Transverse colon (tissue), 4 donors: ENCODE results near the gene TBCK. TPM values are rescaled to one million over a fixed set of nuclear protein-coding genes. Genes with fewer than 3 reads are reported as not detected.

Source experiments
- DNase-seq: peaks from one replicate; pipeline ENCODE4 v3.0.0-alpha.2; 2019
- H3K27ac ChIP-seq, 4 donors: fragments of 200-600 bp; sonication (generic); 2 replicates each; pipeline ENCODE4 v1.5.1; 2016 to 2018; ENCODE audit warnings: inconsistent platforms in 4 of 4
- H3K27me3 ChIP-seq: fragments of 200-600 bp; sonication (generic); 2 replicates; pipeline ENCODE4 v1.5.1; 2017; ENCODE audit warnings: inconsistent platforms
- H3K36me3 ChIP-seq, 4 donors: fragments of 200-600 bp; sonication (generic); 2 replicates each; pipeline ENCODE4 v1.5.1; 2017 to 2019; ENCODE audit warnings: inconsistent platforms in 4 of 4
- H3K4me1 ChIP-seq, 4 donors: fragments of 200-600 bp; sonication (generic); 2 replicates each; pipeline ENCODE4 v1.5.1; 2017 to 2020; ENCODE audit warnings: inconsistent platforms in 4 of 4
- H3K4me3 ChIP-seq, 4 donors: fragments of 200-600 bp; sonication (generic); 1 replicate in 1 of 4; 2 replicates in 3 of 4; pipeline versions ENCODE4 v1.5.1 to v1.6.1; 2017 to 2019; ENCODE audit warnings: inconsistent platforms in 4 of 4
- H3K9me3 ChIP-seq, 2 donors: fragments of 200-600 bp; sonication (generic); 2 replicates each; pipeline ENCODE4 v1.5.1; 2017 to 2019; ENCODE audit warnings: inconsistent platforms in 2 of 2
- CTCF ChIP-seq, 5 experiments: fragments of 200-600 bp in 3 of 5; fragments of 450-650 bp in 2 of 5; sonication (generic) in 3 of 5; IDR thresholded peaks; 1 replicate in 2 of 5; 2 replicates in 3 of 5; pipeline ENCODE4 v1.5.1; 2016 to 2017; ENCODE audit warnings: antibody characterized with exemption in 5 of 5, inconsistent platforms in 3 of 5, mild to moderate bottlenecking in 2 of 5, moderate library complexity in 1 of 5
- EP300 ChIP-seq: sonication (generic); formaldehyde crosslinking; IDR thresholded peaks from one replicate; pipeline ENCODE4 v1.6.1; 2017; ENCODE audit warnings: antibody characterized with exemption, low read depth
- POLR2A ChIP-seq: fragments of 450-650 bp; IDR thresholded peaks from one replicate; pipeline ENCODE4 v1.6.1; 2016; ENCODE audit warnings: antibody characterized with exemption, mild to moderate bottlenecking, moderate library complexity
- POLR2AphosphoS5 ChIP-seq, 3 donors: sonication (generic); formaldehyde crosslinking; IDR thresholded peaks; one replicate each; pipeline ENCODE4 v1.6.1; 2016; ENCODE audit warnings: antibody characterized with exemption in 3 of 3
- WGBS, 2 donors: methylation state at CpG; one replicate each; pipeline ENCODE4 v1.1.5; 2018; ENCODE audit warnings: low coverage in 1 of 2; 5-methylcytosine and 5-hydroxymethylcytosine counted together
- in situ Hi-C, 4 donors: fragments of 200-750 bp; cut with MboI; loops; one replicate each; pipeline versions ENCODE4 v1.15.0 to v1.15.1; 2017; ENCODE audit warnings: low sequenced_read_pairs in 3 of 4, low pct_ligation_motif_present in 1 of 4, low pct_unique_long_range_greater_than_20kb in 1 of 4
- intact Hi-C: fragments of 100-400 bp; cut with DNase I; formaldehyde crosslinking; loops from one replicate; pipeline ENCODE4 v1.15.1; 2023; ENCODE audit warnings: low total_unique reads
- total RNA-seq, 4 donors: library from RNA; depleted of rRNA; stranded (reverse); fragments of >200 nt; gene quantifications; one replicate each; pipeline ENCODE4 v1.1.0, GENCODE V29; 2016

Gene TBCK
- total RNA-seq, 4 donors from 2014 or later, result 31.0 to 82.7 (median 51.4) TPM

DNA sequence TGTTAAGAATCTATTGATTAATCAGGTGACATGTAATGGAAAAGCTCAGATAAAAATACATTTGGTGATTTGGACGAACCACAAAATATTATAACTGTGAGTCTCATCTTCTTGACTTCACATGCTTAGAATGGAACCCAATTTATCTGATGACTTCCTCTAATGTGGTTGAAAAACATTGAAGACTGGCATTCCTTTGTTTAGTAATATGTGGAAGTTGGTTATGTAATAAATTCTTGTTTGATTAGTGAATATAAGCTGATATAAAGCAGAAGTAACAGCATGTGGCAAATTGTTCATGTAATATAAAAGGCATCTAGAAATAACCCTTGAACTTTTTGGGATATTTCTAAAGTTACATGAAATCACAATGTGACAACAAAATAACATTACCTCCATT is 42.9 kb upstream of the TBCK start:
- 92 to 100% methylated on average over 1 of the region's 1 CpG for WGBS, 2 donors
- DNase-seq, result no peak
- no peak overlapping the region for H3K4me3 ChIP-seq
- H3K4me1 ChIP-seq, result no peaks in the 10 kb centered on the region
- TF ChIP-seq POLR2AphosphoS5 (IDR thresholded peaks at IDR 0.05) (no peak), EP300 (no peak), CTCF (IDR thresholded peaks at IDR 0.05) (no peak), POLR2A (no peak)
- no peaks in the 10 kb centered on the region for H3K9me3 ChIP-seq
- no peaks in the 10 kb centered on the region for H3K36me3 ChIP-seq
- in situ Hi-C loops (loop anchor here in 2 of 4 donors (25.0 kb wide), 2 partner anchors 453 to 528 kb away; no protein-coding TSS in a partner anchor), intact Hi-C loops (no loop called here)
- no peaks in the 10 kb centered on the region for H3K27me3 ChIP-seq
- no peak overlapping the region for H3K27ac ChIP-seq

- in situ Hi-C loops, result loop anchor here in 2 of 4 donors (25.0 kb wide), 2 partner anchors 457 to 532 kb away; no protein-coding TSS in a partner anchor
- TF ChIP-seq POLR2A (no peak), CTCF (IDR thresholded peaks at IDR 0.05) (no peak), EP300 (no peak), POLR2AphosphoS5 (IDR thresholded peaks at IDR 0.05) (no peak)
- H3K4me3 ChIP-seq, result no peak overlapping the region
Measured at GRCh38 chr4:106355193-106355592, 39.2 kb upstream of the TBCK start.

DNA sequence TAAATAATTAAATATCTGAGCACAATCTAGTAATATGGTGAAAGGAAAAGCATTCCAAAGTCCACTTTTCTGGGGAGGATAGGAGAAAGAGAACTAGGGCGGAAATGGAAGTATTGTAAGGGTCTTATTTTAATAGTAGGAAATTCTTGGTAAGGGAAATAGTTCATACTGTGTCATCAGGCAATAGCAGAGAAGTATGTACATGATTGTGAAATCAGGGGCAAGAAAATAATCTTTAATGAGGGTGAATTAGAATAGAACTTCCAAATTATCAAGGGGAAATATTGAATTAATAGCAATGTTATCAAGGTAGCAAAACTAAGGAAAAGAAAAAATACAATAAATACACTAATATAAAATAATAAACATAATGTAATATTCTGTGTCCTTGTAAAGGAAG is 37.8 kb upstream of the TBCK start:
- Histone ChIP-seq H3K27ac (no peak overlapping the region), H3K4me1 (no peaks in the 10 kb centered on the region), H3K36me3 (peaks cover 0 to 15% (median 0%) of the 10 kb centered on the region in 4 donors), H3K27me3 (no peaks in the 10 kb centered on the region), H3K9me3 (no peaks in the 10 kb centered on the region), H3K4me3 (no peak overlapping the region)
- no peak for TF ChIP-seq EP300
- no peak for TF ChIP-seq CTCF (IDR thresholded peaks at IDR 0.05)
- no peak for TF ChIP-seq POLR2A
- no peak for TF ChIP-seq POLR2AphosphoS5 (IDR thresholded peaks at IDR 0.05)
- intact Hi-C loops (no loop called here), in situ Hi-C loops (loop anchor here in 2 of 4 donors (25.0 kb wide), 2 partner anchors 459 to 534 kb away; no protein-coding TSS in a partner anchor)
- 92 to 93% methylated on average over 1 of the region's 1 CpG for WGBS, 2 donors
- no peak for DNase-seq

More at GRCh38 chr4:106355193-106355592, 39.2 kb upstream of the TBCK start:
- peaks cover 0 to 13% (median 0%) of the 10 kb centered on the region in 4 donors for H3K36me3 ChIP-seq
- H3K27me3 ChIP-seq, result no peaks in the 10 kb centered on the region
- no peak for DNase-seq
- no peak overlapping the region for H3K27ac ChIP-seq
- WGBS, 2 donors, result 38 to 62% methylated on average over 4 of the region's 4 CpGs
- intact Hi-C loops, result no loop called here
- H3K4me1 ChIP-seq, result no peaks in the 10 kb centered on the region
- no peaks in the 10 kb centered on the region for H3K9me3 ChIP-seq

- no peak for DNase-seq
- no peaks in the 10 kb centered on the region for H3K27me3 ChIP-seq
- H3K4me1 ChIP-seq, result no peaks in the 10 kb centered on the region
- peaks cover 0 to 24% (median 6%) of the 10 kb centered on the region in 4 donors for H3K36me3 ChIP-seq
- in situ Hi-C loops, result loop anchor here in 2 of 4 donors (25.0 kb wide), 2 partner anchors 461 to 536 kb away; no protein-coding TSS in a partner anchor
- no peaks in the 10 kb centered on the region for H3K9me3 ChIP-seq
- TF ChIP-seq POLR2A (no peak), EP300 (no peak), CTCF (IDR thresholded peaks at IDR 0.05) (no peak), POLR2AphosphoS5 (IDR thresholded peaks at IDR 0.05) (no peak)
- no peak overlapping the region for H3K27ac ChIP-seq
- H3K4me3 ChIP-seq, result no peak overlapping the region
- intact Hi-C loops, result no loop called here
Measured at GRCh38 chr4:106351016-106351415, 35.0 kb upstream of the TBCK start.
